ENCODE data around the gene ADCYAP1R1.

The ADCYAP1R1 gene

DNA sequence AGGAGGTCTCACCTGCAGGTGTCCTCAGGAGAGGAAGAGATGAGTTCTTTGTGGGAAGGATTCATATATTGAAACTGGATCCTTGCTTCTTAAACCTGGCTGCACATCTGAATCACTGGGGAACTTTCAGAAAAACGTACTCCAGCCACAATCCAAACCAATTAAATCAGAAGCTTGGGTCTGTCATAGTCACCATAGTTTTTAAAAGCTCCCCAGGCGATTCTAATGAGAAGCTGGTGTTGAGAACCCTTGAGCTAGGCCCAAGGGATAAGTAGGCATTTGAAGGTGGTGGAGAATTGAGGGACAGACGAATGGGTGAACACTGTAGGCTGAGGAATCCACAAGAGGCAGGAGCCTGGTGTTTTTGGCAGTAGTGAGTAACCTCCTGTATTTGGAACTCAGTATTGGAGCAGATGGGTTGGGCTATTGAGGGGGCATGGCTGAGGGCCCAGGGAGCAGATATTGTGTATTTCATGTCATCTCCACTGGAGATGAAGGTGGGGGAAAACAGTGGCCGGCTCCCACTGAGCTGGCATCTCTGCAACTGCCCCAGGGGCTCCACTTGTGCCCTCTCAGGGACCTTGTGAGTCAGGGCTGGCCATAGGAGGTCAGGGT, 14.5 kb downstream of the ADCYAP1R1 start:
- DNase-seq (ENCODE audit: low read depth) = no peak
- H3K4me3 ChIP-seq (ENCODE audit: low read depth, low read length) = no peak overlapping the region
- no peak for TF ChIP-seq CTCF (IDR thresholded peaks at IDR 0.05; ENCODE audit: insufficient read depth, low read depth, low read length, missing control alignments)

DNA sequence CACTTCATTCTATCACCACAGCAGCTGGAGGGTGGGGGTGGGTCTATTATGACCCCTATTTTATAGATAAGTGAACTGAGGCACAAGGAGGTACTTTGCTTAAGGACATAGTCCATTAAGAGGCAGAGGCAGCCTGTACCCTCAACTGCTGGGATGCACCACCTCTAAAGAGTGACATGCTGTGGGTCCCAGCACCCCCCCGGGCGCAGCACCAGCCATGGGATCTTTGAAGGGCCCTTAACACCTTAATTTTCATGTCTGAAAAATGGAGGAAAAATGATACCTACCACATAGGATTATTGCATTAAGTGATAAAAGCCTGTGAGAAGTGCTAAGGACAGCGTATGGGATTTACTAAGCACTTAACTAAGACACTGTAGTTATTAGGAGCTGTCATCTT, 15.4 kb downstream of the ADCYAP1R1 start:
- DNase-seq (ENCODE audit: low read depth) = no peak
- TF ChIP-seq CTCF (IDR thresholded peaks at IDR 0.05; ENCODE audit: insufficient read depth, low read depth, low read length, missing control alignments) = no peak
- H3K4me3 ChIP-seq (ENCODE audit: low read depth, low read length) = no peak overlapping the region

DNA sequence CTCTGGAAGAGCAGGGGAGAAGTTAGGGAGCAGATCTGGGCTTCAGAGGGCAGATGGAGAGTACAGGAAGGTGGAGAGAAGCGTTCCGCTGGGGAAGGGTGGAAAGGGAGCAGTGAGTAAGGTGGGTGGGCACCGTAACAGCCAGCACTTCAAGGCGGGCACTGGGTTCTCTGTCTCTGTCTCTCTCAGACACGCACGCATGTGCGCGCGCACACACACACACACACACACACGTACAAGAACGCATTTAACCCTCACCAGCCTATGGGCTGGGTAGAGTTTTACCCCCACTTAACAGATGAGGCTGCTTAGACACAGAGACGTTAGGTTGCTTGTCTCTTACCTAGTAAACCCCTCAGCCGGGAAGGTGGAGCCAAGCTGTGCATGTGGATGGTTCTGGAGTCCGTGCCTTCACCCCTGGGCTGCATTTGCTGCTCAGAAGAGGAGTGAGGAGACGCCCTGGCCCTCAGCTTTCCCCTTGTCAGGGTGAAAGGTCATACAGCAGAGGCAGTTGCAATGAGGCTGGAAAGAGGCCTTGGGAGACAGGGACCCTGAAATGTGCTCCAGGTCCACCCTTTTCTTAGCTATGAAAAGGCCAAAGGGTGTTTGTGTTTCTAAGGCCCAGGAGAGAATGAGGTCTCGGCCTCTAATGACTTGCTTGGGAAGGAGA, 16.0 kb downstream of the ADCYAP1R1 start:
- TF ChIP-seq CTCF (IDR thresholded peaks at IDR 0.05; ENCODE audit: insufficient read depth, low read depth, low read length, missing control alignments) = no peak
- H3K4me3 ChIP-seq (ENCODE audit: low read depth, low read length) = no peak overlapping the region
- no peak for DNase-seq (ENCODE audit: low read depth)

- TF ChIP-seq CTCF (IDR thresholded peaks at IDR 0.05; ENCODE audit: insufficient read depth, low read depth, low read length, missing control alignments) = no peak
- DNase-seq (ENCODE audit: low read depth) = no peak
- no peak overlapping the region for H3K4me3 ChIP-seq (ENCODE audit: low read depth, low read length)
Measured at GRCh38 chr7:31069860-31070555, 17.9 kb downstream of the ADCYAP1R1 start.

- DNase-seq (ENCODE audit: low read depth) = no peak
- no peak for TF ChIP-seq CTCF (IDR thresholded peaks at IDR 0.05; ENCODE audit: insufficient read depth, low read depth, low read length, missing control alignments)
- no peak overlapping the region for H3K4me3 ChIP-seq (ENCODE audit: low read depth, low read length)
Measured at GRCh38 chr7:31070991-31071644, 19.0 kb downstream of the ADCYAP1R1 start.

GRCh38 chr7:31071645-31072029, 19.5 kb downstream of the ADCYAP1R1 start:
- no peak overlapping the region for H3K4me3 ChIP-seq (ENCODE audit: low read depth, low read length)
- no peak for TF ChIP-seq CTCF (IDR thresholded peaks at IDR 0.05; ENCODE audit: insufficient read depth, low read depth, low read length, missing control alignments)
- DNase-seq (ENCODE audit: low read depth) = no peak

All from GM12865 (cell line).